ENCODE measurements around the gene HAGHL. TPM values are rescaled to one million over a fixed set of nuclear protein-coding genes. Genes with fewer than 3 reads are reported as not detected.

Gene HAGHL
- total RNA-seq, 2 experiments from 2014 or later: 8.9 to 9.1 TPM

- Mint-ChIP-seq H3K9me3 (no peaks in the 10 kb centered on the region), H3K4me3 (no peak overlapping the region), H3K27ac (no peak overlapping the region), H3K27me3 (no peaks in the 10 kb centered on the region), H3K36me3 (ENCODE audit: low read depth) (peaks cover 4% of the 10 kb centered on the region), H3K4me1 (peaks cover 3% of the 10 kb centered on the region)
- ChIA-PET CTCF (interaction anchor here (1.3 to 1.9 kb wide), 3 partner anchors 13 to 18 kb away, joined by 4 to 9 read pairs (median 4); partner anchors contain the start of gene CIAO3), POLR2A (interaction anchor here (0.7 to 2.5 kb wide), 6 partner anchors 8 to 60 kb away, joined by 4 to 7 read pairs (median 6); partner anchors contain the start of genes CHTF18, CIAO3, RPUSD1 and WDR24)
- DNase-seq: peak; percentile 64
Measured at GRCh38 chr16:728131-728889, 1.4 kb downstream of the HAGHL start.

DNA sequence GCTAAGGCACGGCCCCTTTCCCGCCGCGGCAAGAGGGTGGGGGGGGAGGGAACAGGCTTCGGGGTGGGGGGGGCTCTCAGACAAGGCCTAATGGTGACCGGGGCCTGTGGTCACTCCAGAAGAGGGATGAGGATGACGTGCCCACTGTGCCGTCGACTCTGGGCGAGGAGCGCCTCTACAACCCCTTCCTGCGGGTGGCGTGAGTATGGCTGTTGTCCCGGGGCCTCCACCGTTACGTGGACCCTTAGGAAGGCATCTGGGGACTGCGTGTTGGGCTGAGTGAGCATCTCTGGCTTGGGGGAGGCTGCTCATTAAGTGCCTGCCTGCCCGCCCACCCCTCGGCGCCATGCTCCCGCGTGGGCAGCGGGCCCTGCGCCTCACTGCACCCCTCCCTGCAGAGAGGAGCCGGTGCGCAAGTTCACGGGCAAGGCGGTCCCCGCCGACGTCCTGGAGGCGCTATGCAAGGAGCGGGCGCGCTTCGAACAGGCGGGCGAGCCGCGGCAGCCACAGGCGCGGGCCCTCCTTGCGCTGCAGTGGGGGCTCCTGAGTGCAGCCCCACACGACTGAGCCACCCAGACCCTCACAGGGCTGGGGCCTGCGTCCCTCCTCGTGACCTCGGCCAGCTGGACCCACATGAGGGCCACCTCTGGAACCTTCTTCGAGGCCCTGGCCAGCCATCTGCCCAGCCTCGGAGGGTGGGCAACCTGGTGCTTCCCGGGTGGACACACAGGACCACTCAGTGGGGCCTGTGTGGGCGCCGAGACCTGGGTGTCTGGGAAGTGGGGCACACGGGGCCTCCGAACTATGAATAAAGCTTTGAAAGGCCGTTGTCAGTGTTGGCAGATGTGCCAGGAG, 2.2 kb downstream of the HAGHL start:
- DNase-seq: no peak
- CTCF ChIA-PET: interaction anchor here (1.9 kb wide), 1 partner anchor 12 kb away, joined by 9 read pairs; the partner anchor contains the start of gene CIAO3
- POLR2A ChIA-PET: interaction anchor here (0.7 to 2.5 kb wide), 4 partner anchors 13 to 59 kb away, joined by 4 to 7 read pairs (median 6); partner anchors contain the start of genes CHTF18, RPUSD1 and WDR24
- Mint-ChIP-seq H3K4me3 (no peak overlapping the region), H3K27me3 (no peaks in the 10 kb centered on the region), H3K36me3 (ENCODE audit: low read depth) (peaks cover 4% of the 10 kb centered on the region), H3K4me1 (peaks cover 3% of the 10 kb centered on the region), H3K9me3 (no peaks in the 10 kb centered on the region), H3K27ac (no peak overlapping the region)

- CTCF ChIA-PET: no interaction called here
- H3K4me3 Mint-ChIP-seq: no peak overlapping the region
- H3K36me3 Mint-ChIP-seq (ENCODE audit: low read depth): peaks cover 9% of the 10 kb centered on the region
- POLR2A ChIA-PET: interaction anchor here (0.7 to 1.3 kb wide), 5 partner anchors 10 to 58 kb away, joined by 3 to 4 read pairs (median 4); partner anchors contain the start of genes CHTF18, CIAO3 and RPUSD1
- peaks cover 3% of the 10 kb centered on the region for H3K4me1 Mint-ChIP-seq
- H3K27me3 Mint-ChIP-seq: no peaks in the 10 kb centered on the region
- H3K27ac Mint-ChIP-seq: no peak overlapping the region
- DNase-seq: no peak
- H3K9me3 Mint-ChIP-seq: no peaks in the 10 kb centered on the region
Measured at GRCh38 chr16:729768-730665, 3.1 kb downstream of the HAGHL start.

DNA sequence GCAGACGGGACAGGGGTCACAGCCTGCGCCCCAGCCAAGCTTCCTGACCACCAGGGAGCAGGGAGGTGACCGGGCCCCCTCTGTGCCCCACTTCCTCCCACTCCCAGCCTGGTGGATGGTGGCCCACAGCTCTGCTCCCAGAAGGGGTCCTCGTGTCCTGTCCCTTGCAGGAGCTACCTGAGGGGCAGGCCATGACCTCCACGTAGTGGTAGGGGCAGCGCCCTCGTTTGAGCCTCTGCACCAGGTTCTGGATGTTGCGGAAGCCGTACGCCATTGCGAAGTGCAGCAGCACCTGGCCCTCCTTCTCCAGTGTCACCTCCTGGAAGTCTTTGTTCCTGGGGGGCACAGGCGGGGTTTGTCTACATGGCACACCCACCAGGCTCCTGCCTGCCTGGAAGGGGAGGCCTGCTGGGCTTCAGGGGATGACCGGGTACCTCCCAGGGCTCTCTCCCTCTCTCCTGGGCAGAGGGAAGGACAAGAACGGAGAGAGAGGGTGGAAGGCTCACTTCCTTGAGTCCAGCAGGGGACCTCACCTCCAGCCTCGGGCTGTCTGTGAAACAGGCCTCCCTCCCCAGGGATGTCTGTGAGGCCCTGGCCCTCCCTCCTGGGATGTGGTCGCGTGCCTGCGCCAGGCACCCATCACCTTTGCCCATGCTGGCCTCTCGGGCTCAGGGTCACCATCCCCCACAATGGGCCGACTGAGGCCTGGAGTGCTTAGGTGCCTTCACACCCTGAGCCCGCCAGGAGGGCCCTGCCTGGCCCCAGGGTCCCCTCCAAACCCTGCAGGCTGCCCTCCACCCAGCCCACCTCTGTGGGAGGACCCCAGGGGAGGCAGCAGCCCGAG, 4.0 kb downstream of the HAGHL start:
- ChIA-PET CTCF (interaction anchor here (0.8 to 1.4 kb wide), 2 partner anchors 56 to 173 kb away, joined by 3 read pairs; no protein-coding TSS in a partner anchor), POLR2A (interaction anchor here (0.9 to 1.3 kb wide), 4 partner anchors 9 to 57 kb away, joined by 3 to 4 read pairs (median 4); partner anchors contain the start of genes CHTF18, CIAO3 and RPUSD1)
- Mint-ChIP-seq H3K27me3 (no peaks in the 10 kb centered on the region), H3K36me3 (ENCODE audit: low read depth) (peaks cover 13% of the 10 kb centered on the region), H3K4me1 (peaks cover 12% of the 10 kb centered on the region), H3K27ac (no peak overlapping the region), H3K4me3 (no peak overlapping the region), H3K9me3 (no peaks in the 10 kb centered on the region)
- DNase-seq: no peak

- POLR2A ChIA-PET: interaction anchor here (1.6 kb wide), 1 partner anchor 11 kb away, joined by 6 read pairs; the partner anchor contains the start of gene ANTKMT
- H3K4me3 Mint-ChIP-seq: no peak overlapping the region
- no peak for DNase-seq
- no peak overlapping the region for H3K27ac Mint-ChIP-seq
- peaks cover 21% of the 10 kb centered on the region for H3K4me1 Mint-ChIP-seq
- CTCF ChIA-PET: interaction anchor here (1.4 kb wide), 1 partner anchor 54 kb away, joined by 3 read pairs; no protein-coding TSS in a partner anchor
- peaks cover 21% of the 10 kb centered on the region for H3K36me3 Mint-ChIP-seq (ENCODE audit: low read depth)
- H3K9me3 Mint-ChIP-seq: no peaks in the 10 kb centered on the region
- H3K27me3 Mint-ChIP-seq: no peaks in the 10 kb centered on the region
Measured at GRCh38 chr16:732332-732731, 5.4 kb downstream of the HAGHL start.

GRCh38 chr16:732936-733335, 6.0 kb downstream of the HAGHL start:
- ChIA-PET CTCF (interaction anchor here (1.2 kb wide), 1 partner anchor 16 kb away, joined by 3 read pairs; no protein-coding TSS in a partner anchor), POLR2A (interaction anchor here (1.6 kb wide), 1 partner anchor 11 kb away, joined by 6 read pairs; the partner anchor contains the start of gene ANTKMT)
- H3K9me3 Mint-ChIP-seq: no peaks in the 10 kb centered on the region
- no peak overlapping the region for H3K4me3 Mint-ChIP-seq
- no peak overlapping the region for H3K27ac Mint-ChIP-seq
- peaks cover 25% of the 10 kb centered on the region for H3K4me1 Mint-ChIP-seq
- peaks cover 24% of the 10 kb centered on the region for H3K36me3 Mint-ChIP-seq (ENCODE audit: low read depth)
- no peaks in the 10 kb centered on the region for H3K27me3 Mint-ChIP-seq
- DNase-seq: no peak

DNA sequence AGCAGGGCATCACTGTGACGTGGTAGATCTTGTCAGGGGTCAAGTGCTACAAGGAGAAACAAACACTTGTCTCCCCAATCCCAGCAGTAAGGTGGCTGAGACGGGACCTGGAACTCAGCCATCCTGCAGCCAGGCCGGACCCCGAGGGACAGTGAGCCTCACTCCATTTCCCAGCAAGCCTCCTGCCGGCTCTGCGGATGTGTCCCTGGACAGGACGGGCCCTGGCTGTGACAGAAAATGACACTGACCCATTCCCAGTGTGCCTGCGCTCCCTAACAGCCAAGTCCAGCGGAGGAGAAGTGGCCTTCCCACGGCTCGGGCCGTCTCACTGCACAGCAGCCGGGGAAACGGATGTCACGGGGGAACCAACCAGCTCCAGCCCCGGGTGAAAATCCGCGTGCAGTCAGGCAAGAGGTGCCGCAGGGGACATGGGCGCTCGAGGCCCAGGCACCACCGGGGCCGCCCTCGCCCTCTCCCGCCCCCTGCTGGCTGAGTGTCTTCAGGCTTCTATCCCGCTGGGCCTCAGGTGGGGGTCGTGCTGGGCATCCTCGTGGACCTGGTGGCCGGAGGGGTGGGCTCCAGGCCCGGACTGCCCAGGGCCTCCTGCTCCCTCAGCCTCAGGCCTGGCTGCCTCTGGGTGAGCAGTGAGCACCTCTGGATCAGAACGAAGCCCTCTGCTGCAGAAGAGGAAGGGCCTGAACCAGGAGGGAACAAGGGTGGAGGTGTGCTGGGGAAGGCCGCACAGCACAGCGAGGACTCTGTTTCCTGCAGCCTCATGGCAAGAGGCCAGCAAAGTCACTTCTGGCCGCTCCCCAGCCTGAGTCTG, 6.7 kb downstream of the HAGHL start:
- ChIA-PET CTCF (interaction anchor here (1.2 kb wide), 1 partner anchor 16 kb away, joined by 3 read pairs; no protein-coding TSS in a partner anchor), POLR2A (interaction anchor here (1.6 kb wide), 1 partner anchor 12 kb away, joined by 6 read pairs; the partner anchor contains the start of gene ANTKMT)
- H3K4me3 Mint-ChIP-seq: no peak overlapping the region
- H3K4me1 Mint-ChIP-seq: peaks cover 27% of the 10 kb centered on the region
- H3K9me3 Mint-ChIP-seq: no peaks in the 10 kb centered on the region
- no peak for DNase-seq
- H3K27me3 Mint-ChIP-seq: no peaks in the 10 kb centered on the region
- no peak overlapping the region for H3K27ac Mint-ChIP-seq
- H3K36me3 Mint-ChIP-seq (ENCODE audit: low read depth): peaks cover 26% of the 10 kb centered on the region

- H3K4me3 Mint-ChIP-seq: no peak overlapping the region
- DNase-seq: no peak
- CTCF ChIA-PET: interaction anchor here (0.6 to 1.2 kb wide), 2 partner anchors 17 to 22 kb away, joined by 3 read pairs; no protein-coding TSS in a partner anchor
- no peak overlapping the region for H3K27ac Mint-ChIP-seq
- H3K4me1 Mint-ChIP-seq: peaks cover 31% of the 10 kb centered on the region
- POLR2A ChIA-PET: interaction anchor here (1.8 kb wide), 1 partner anchor 10 kb away, joined by 5 read pairs; no protein-coding TSS in a partner anchor
- no peaks in the 10 kb centered on the region for H3K27me3 Mint-ChIP-seq
- peaks cover 30% of the 10 kb centered on the region for H3K36me3 Mint-ChIP-seq (ENCODE audit: low read depth)
- no peaks in the 10 kb centered on the region for H3K9me3 Mint-ChIP-seq
Measured at GRCh38 chr16:734208-734980, 7.5 kb downstream of the HAGHL start.

DNA sequence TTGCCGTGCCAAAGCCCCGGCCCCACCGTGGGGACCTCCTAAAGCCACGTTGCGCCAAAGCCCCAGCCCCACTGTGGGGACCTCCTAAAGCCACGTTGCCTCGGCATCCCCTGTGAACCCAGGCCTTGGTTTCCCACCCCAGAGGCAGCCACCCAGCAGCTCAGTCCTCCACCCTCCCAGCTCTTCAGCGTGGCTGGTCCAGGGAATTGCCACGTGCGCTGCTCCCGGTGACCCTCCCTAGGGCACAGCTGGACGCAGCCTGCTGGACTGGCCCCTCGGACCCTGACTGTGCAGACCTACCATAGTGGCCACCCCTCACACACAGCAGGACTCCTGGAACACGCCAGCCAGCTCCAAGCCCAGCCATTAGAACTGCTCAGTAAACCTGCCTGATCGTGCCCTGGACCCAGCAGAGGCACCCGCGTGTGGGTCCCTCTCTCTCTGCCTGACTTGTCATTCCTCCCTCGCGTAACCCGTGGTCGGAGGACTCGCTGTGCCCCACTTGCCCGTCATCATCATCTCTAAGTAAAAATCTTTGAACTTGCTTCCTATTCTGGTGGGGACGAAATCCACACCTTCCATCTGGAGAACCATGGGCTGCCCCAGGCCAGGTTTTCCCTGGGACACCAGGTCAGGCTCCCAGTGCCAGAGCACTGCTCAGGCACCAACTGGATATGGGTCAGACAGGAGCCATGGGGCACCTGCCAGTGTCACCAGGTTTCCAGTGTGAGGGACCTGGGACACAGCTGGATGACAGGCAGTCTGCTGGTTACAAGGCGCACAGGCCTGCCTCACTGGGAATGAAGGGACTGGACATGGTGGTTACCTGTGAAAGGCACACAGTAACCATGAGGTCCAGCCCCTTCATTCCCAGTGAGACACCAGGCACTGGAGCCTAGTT, 8.3 kb downstream of the HAGHL start:
- Mint-ChIP-seq H3K4me3 (no peak overlapping the region), H3K36me3 (ENCODE audit: low read depth) (peaks cover 32% of the 10 kb centered on the region)
- POLR2A ChIA-PET: interaction anchor here (1.1 to 1.8 kb wide), 3 partner anchors 11 to 40 kb away, joined by 3 to 5 read pairs (median 4); partner anchors contain the start of gene ANTKMT

More for the DNA sequence above, 8.3 kb downstream of the HAGHL start:
- peak overlapping the region; percentile 57 for H3K27ac Mint-ChIP-seq
- peaks cover 36% of the 10 kb centered on the region for H3K4me1 Mint-ChIP-seq
- CTCF ChIA-PET: interaction anchor here (0.6 to 1.5 kb wide), 6 partner anchors 10 to 28 kb away, joined by 3 to 8 read pairs (median 5); partner anchors contain the start of genes ANTKMT and METRN
- no peaks in the 10 kb centered on the region for H3K27me3 Mint-ChIP-seq
- no peaks in the 10 kb centered on the region for H3K9me3 Mint-ChIP-seq
- no peak for DNase-seq

All from activated CD4-positive, alpha-beta memory T cell treated with anti-CD3 and anti-CD28 coated beads, Interleukin-2, amount 10 ng/mL, durations not matched to agents 7 days and 5 days (primary cell).